ENCODE measurements around the gene AKIRIN1.
"Not testable (repeated sequence)": the region's sequence is repeated elsewhere in the genome, so short reads cannot be mapped to it uniquely, and the experiment has no call there.

Gene AKIRIN1

GRCh38 chr1:38994196-38994595 is 3.1 kb downstream of the AKIRIN1 start:
- no peak for DNase-seq (ENCODE audit: low spot score)

- DNase-seq (ENCODE audit: low spot score): no peak
Observed at GRCh38 chr1:38997034-38997900, 6.2 kb downstream of the AKIRIN1 start.

- DNase-seq (ENCODE audit: low spot score): no peak
Observed at GRCh38 chr1:38997901-38998190, 6.8 kb downstream of the AKIRIN1 start.

- DNase-seq (ENCODE audit: low spot score): no peak
Observed at GRCh38 chr1:39001516-39002421, 10.7 kb downstream of the AKIRIN1 start.

- DNase-seq (ENCODE audit: low spot score): no peak
Observed at GRCh38 chr1:39003281-39003680, 12.2 kb downstream of the AKIRIN1 start.

GRCh38 chr1:39003794-39004193 is 12.7 kb downstream of the AKIRIN1 start:
- no peak for DNase-seq (ENCODE audit: low spot score)

GRCh38 chr1:39006287-39006686 is 15.2 kb downstream of the AKIRIN1 start:
- DNase-seq (ENCODE audit: low spot score): no peak

- DNase-seq (ENCODE audit: low spot score): no peak
Observed at GRCh38 chr1:39006726-39007645, 15.9 kb downstream of the AKIRIN1 start.

GRCh38 chr1:39014956-39015355 is 23.9 kb downstream of the AKIRIN1 start:
- DNase-seq (ENCODE audit: low spot score): not testable (repeated sequence)

GRCh38 chr1:39016604-39017171 is 25.6 kb downstream of the AKIRIN1 start:
- DNase-seq (ENCODE audit: low spot score): no peak

GRCh38 chr1:39017266-39017665 is 26.2 kb downstream of the AKIRIN1 start:
- DNase-seq (ENCODE audit: low spot score): no peak

- DNase-seq (ENCODE audit: low spot score): not testable (repeated sequence)
Observed at GRCh38 chr1:39020494-39020893, 29.4 kb downstream of the AKIRIN1 start.

GRCh38 chr1:39021426-39021825 is 30.4 kb downstream of the AKIRIN1 start:
- DNase-seq (ENCODE audit: low spot score): no peak

GRCh38 chr1:39023140-39023539 is 32.1 kb downstream of the AKIRIN1 start:
- DNase-seq (ENCODE audit: low spot score): no peak

- peak; percentile 87 for DNase-seq (ENCODE audit: low spot score)
Observed at GRCh38 chr1:39026051-39026865, 35.2 kb downstream of the AKIRIN1 start, which contains the start of gene NDUFS5. TSS of gene NDUFS5 (plus strand) at chr1:39026350. CDS start at chr1:39028725, 2,375 bp downstream.

- DNase-seq (ENCODE audit: low spot score): no peak
Observed at GRCh38 chr1:39026866-39027507, 35.9 kb downstream of the AKIRIN1 start.

GRCh38 chr1:39034114-39034654 is 43.1 kb downstream of the AKIRIN1 start:
- no peak for DNase-seq (ENCODE audit: low spot score)

GRCh38 chr1:39036678-39037077 is 45.6 kb downstream of the AKIRIN1 start:
- DNase-seq (ENCODE audit: low spot score): no peak

GRCh38 chr1:39043513-39043912 is 52.4 kb downstream of the AKIRIN1 start:
- no peak for DNase-seq (ENCODE audit: low spot score)

GRCh38 chr1:39044762-39045161 is 53.7 kb downstream of the AKIRIN1 start:
- DNase-seq (ENCODE audit: low spot score): no peak

Data from AG08395 (cell line).